GM12875 (cell line): ENCODE results near the gene TRPM4.
"Not testable (repeated sequence)": the region's sequence is repeated elsewhere in the genome, so short reads cannot be mapped to it uniquely, and the experiment has no call there.

Experiments
- H3K4me3 ChIP-seq: one replicate; pipeline ENCODE4 v1.5.1; 2011; ENCODE audit warnings: low read depth, low read length, control low read depth
- TF ChIP-seq, protein P1 (sequence below): IDR thresholded peaks from 2 replicates; pipeline ENCODE4 v1.5.1; 2011; ENCODE audit warnings: low read depth, mild to moderate bottlenecking, control low read depth, inconsistent platforms, low read length, moderate library complexity, borderline replicate concordance; ENCODE audit not compliant: insufficient read depth

TRPM4 gene

DNA sequence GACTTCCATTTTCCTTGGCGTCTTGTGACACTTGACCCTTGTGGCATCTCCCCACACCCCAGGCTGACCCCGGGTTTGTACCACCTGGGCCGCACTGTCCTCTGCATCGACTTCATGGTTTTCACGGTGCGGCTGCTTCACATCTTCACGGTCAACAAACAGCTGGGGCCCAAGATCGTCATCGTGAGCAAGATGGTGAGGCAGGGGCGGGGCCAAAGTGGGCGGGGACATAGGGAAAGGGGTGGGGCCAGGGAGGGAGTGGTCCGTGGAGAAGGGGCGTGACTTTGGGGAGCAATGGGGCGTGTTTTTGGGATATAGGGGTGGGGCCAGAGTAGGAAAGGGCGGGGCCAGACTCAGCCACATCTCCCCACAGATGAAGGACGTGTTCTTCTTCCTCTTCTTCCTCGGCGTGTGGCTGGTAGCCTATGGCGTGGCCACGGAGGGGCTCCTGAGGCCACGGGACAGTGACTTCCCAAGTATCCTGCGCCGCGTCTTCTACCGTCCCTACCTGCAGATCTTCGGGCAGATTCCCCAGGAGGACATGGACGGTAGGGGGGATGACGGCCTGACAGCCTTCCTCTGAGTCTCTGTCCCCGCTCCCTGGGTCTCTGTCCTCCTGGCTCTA lies 42.8 kb downstream of the TRPM4 start:
- TF ChIP-seq, protein P1, sequence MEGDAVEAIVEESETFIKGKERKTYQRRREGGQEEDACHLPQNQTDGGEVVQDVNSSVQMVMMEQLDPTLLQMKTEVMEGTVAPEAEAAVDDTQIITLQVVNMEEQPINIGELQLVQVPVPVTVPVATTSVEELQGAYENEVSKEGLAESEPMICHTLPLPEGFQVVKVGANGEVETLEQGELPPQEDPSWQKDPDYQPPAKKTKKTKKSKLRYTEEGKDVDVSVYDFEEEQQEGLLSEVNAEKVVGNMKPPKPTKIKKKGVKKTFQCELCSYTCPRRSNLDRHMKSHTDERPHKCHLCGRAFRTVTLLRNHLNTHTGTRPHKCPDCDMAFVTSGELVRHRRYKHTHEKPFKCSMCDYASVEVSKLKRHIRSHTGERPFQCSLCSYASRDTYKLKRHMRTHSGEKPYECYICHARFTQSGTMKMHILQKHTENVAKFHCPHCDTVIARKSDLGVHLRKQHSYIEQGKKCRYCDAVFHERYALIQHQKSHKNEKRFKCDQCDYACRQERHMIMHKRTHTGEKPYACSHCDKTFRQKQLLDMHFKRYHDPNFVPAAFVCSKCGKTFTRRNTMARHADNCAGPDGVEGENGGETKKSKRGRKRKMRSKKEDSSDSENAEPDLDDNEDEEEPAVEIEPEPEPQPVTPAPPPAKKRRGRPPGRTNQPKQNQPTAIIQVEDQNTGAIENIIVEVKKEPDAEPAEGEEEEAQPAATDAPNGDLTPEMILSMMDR = no peak
- H3K4me3 ChIP-seq = no peak overlapping the region

GRCh38 chr19:49201042-49201441 lies 43.5 kb downstream of the TRPM4 start:
- TF ChIP-seq, protein P1 = no peak

GRCh38 chr19:49205114-49205513 lies 47.5 kb downstream of the TRPM4 start:
- TF ChIP-seq, protein P1 = no peak
- H3K4me3 ChIP-seq = no peak overlapping the region

More at GRCh38 chr19:49201042-49201441, 43.5 kb downstream of the TRPM4 start:
- no peak overlapping the region for H3K4me3 ChIP-seq

DNA sequence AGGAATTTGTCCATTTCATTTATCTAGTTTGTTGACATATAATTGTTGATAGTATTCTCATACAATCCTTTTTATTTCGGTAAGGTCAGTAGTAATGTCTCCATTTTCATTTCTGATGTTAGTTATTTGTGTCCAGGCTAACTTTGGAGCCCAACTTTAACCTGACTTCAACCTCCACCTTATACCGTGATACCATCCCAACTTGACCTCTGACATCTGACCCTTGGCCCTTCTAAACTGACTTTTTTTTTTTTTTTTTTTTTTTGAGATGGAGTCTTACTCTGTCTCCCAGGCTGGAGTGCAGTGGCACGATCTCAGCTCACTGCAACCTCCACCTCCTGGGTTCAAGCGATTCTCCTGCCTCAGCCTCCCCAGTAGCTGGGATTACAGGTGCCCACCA lies 51.9 kb downstream of the TRPM4 start:
- H3K4me3 ChIP-seq = not testable (repeated sequence)

GRCh38 chr19:49210108-49210900 lies 52.7 kb downstream of the TRPM4 start:
- TF ChIP-seq, protein P1 = no peak
- H3K4me3 ChIP-seq = no peak overlapping the region

- no peak overlapping the region for H3K4me3 ChIP-seq
- TF ChIP-seq, protein P1 = no peak
These were observed 53.4 kb downstream of the TRPM4 start for GRCh38 chr19:49210901-49211451.

GRCh38 chr19:49212016-49212701 lies 54.6 kb downstream of the TRPM4 start:
- TF ChIP-seq, protein P1 = no peak
- no peak overlapping the region for H3K4me3 ChIP-seq
